Measurements from ENCODE around the gene ARID1B. TPM values are rescaled to one million over a fixed set of nuclear protein-coding genes. Genes with fewer than 3 reads are reported as not detected.

Gene ARID1B
- total and polyA plus RNA-seq, 7 donors = 8.1 to 61.1 (median 53.1) TPM

- peaks cover 0 to 39% of the 10 kb centered on the region in 2 donors for H3K36me3 ChIP-seq (ENCODE audit: insufficient read depth in 1 of 2, low read depth in 1 of 2)
- intact Hi-C loops (cut with DNase I) = loop anchor here in 1 of 2 donors (10.0 kb wide), 1 partner anchor 51 kb away; no protein-coding TSS in a partner anchor
- TF ChIP-seq, protein P1, sequence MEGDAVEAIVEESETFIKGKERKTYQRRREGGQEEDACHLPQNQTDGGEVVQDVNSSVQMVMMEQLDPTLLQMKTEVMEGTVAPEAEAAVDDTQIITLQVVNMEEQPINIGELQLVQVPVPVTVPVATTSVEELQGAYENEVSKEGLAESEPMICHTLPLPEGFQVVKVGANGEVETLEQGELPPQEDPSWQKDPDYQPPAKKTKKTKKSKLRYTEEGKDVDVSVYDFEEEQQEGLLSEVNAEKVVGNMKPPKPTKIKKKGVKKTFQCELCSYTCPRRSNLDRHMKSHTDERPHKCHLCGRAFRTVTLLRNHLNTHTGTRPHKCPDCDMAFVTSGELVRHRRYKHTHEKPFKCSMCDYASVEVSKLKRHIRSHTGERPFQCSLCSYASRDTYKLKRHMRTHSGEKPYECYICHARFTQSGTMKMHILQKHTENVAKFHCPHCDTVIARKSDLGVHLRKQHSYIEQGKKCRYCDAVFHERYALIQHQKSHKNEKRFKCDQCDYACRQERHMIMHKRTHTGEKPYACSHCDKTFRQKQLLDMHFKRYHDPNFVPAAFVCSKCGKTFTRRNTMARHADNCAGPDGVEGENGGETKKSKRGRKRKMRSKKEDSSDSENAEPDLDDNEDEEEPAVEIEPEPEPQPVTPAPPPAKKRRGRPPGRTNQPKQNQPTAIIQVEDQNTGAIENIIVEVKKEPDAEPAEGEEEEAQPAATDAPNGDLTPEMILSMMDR (IDR thresholded peaks at IDR 0.05) = no peak
- ATAC-seq (no peak), DNase-seq (no peak)
- 98 to 100% (median 98%) methylated on average over 2 of the region's 2 CpGs for WGBS, 3 donors
- H3K4me3 ChIP-seq = no peak overlapping the region
- no peaks in the 10 kb centered on the region for H3K9me3 ChIP-seq
- no peak overlapping the region for H3K27ac ChIP-seq
- H3K27me3 ChIP-seq (ENCODE audit: insufficient read depth in 3 of 3, low read length in 2 of 3) = no peaks in the 10 kb centered on the region
- H3K4me1 ChIP-seq = peaks cover 6% of the 10 kb centered on the region
Observed at GRCh38 chr6:157133856-157134255, 356.7 kb downstream of the ARID1B start.

- peaks cover 0 to 43% of the 10 kb centered on the region in 2 donors for H3K36me3 ChIP-seq (ENCODE audit: insufficient read depth in 1 of 2, low read depth in 1 of 2)
- H3K9me3 ChIP-seq = no peaks in the 10 kb centered on the region
- no peak overlapping the region for H3K4me3 ChIP-seq
- WGBS, 3 donors = 60 to 66% (median 63%) methylated on average over 7 of the region's 7 CpGs
- ATAC-seq = peak in 3 of 4 donors; percentile 20 to 44 (median 21)
- TF ChIP-seq, protein P1 (IDR thresholded peaks at IDR 0.05) = no peak
- no peaks in the 10 kb centered on the region for H3K27me3 ChIP-seq (ENCODE audit: insufficient read depth in 3 of 3, low read length in 2 of 3)
- H3K4me1 ChIP-seq = no peaks in the 10 kb centered on the region
- no peak overlapping the region for H3K27ac ChIP-seq
- intact Hi-C loops (cut with DNase I) = loop anchor here in 1 of 2 donors (10.0 kb wide), 1 partner anchor 50 kb away; no protein-coding TSS in a partner anchor
- no peak for DNase-seq
Observed at GRCh38 chr6:157134402-157135047, 357.3 kb downstream of the ARID1B start.

DNA sequence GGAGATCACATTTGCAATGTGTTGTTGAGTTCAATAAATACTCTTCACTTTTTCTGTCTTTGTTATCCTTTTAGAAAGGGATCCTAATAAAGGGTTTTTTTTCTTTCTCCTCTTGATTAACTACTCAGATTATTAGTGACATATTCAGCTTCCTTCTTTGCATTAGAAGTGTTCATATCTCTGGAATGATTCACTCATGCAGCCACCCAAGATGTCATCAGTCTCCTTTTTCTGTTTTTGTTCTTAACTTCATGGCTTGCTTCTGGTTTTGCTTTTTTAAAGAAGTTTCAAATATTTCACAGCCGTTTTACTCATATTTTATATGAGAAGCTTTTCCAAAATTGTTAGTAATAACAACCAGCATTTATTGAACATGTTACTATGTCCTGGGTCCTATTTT, 358.5 kb downstream of the ARID1B start:
- Histone ChIP-seq H3K27me3 (ENCODE audit: insufficient read depth in 3 of 3, low read length in 2 of 3) (no peaks in the 10 kb centered on the region), H3K9me3 (no peaks in the 10 kb centered on the region), H3K27ac (no peak overlapping the region), H3K4me3 (no peak overlapping the region), H3K4me1 (no peaks in the 10 kb centered on the region), H3K36me3 (ENCODE audit: insufficient read depth in 1 of 2, low read depth in 1 of 2) (peaks cover 0 to 51% of the 10 kb centered on the region in 2 donors)
- TF ChIP-seq, protein P1 (IDR thresholded peaks at IDR 0.05) = no peak
- ATAC-seq (no peak), DNase-seq (no peak)
- intact Hi-C loops (cut with DNase I) = loop anchor here in 1 of 2 donors (10.0 kb wide), 1 partner anchor 49 kb away; no protein-coding TSS in a partner anchor
- 73 to 90% (median 87%) methylated on average over 1 of the region's 1 CpG for WGBS, 3 donors

GRCh38 chr6:157137501-157137900, 360.3 kb downstream of the ARID1B start:
- DNase-seq = no peak
- Histone ChIP-seq H3K4me1 (no peaks in the 10 kb centered on the region), H3K27me3 (ENCODE audit: insufficient read depth in 3 of 3, low read length in 2 of 3) (no peaks in the 10 kb centered on the region), H3K4me3 (no peak overlapping the region), H3K9me3 (no peaks in the 10 kb centered on the region), H3K27ac (no peak overlapping the region), H3K36me3 (ENCODE audit: insufficient read depth in 1 of 2, low read depth in 1 of 2) (peaks cover 0 to 55% of the 10 kb centered on the region in 2 donors)
- no peak for ATAC-seq
- WGBS, 3 donors = 76 to 93% (median 82%) methylated on average over 2 of the region's 2 CpGs
- TF ChIP-seq, protein P1 (IDR thresholded peaks at IDR 0.05) = no peak
- intact Hi-C loops (cut with DNase I) = loop anchor here in 1 of 2 donors (10.0 kb wide), 1 partner anchor 47 kb away; no protein-coding TSS in a partner anchor
